Measurements from ENCODE around the gene ZNF512.

GRCh38 chr2:27638709-27639108, 55.9 kb downstream of the ZNF512 start:
- TF ChIP-seq CTCF (conservative IDR thresholded peaks at IDR 0.05; ENCODE audit: low read depth, low read length) (no peak), EZH2 (IDR thresholded peaks at IDR 0.05; ENCODE audit: low read length, unreplicated experiment) (no peak)
